ENCODE data around the gene MECP2. TPM values are rescaled to one million over a fixed set of nuclear protein-coding genes. Genes with fewer than 3 reads are reported as not detected.

Gene MECP2
- total RNA-seq, 1 donor from 2014 or later, result 58.8 TPM

DNA sequence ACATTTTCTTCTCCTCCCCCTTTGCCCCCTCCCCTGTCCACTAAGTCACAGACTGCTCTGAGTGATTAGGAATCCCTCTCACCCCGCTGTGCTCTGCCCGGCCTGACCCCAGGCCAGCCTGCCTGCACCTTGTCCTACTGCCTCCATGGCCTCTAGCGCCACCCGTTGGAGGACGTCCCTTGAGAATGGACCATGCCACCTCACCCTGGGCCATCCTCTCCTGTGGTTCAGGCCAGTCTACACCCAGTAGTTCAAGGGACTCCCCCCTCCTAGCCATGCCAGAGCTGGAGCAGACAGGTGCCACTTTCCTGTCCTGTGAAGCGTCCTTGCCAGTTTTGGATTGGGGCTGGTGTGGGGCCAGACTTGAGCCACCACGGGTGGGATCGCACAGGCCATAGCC lies 68.1 kb downstream of the MECP2 start:
- intact Hi-C loops (cut with micrococcal nuclease), result no loop called here
- H3K27ac Mint-ChIP-seq, result no peak overlapping the region
- no peaks in the 10 kb centered on the region for H3K9me3 Mint-ChIP-seq
- H3K4me3 Mint-ChIP-seq, result no peak overlapping the region
- peaks cover 18% of the 10 kb centered on the region for H3K36me3 Mint-ChIP-seq (ENCODE audit: low read depth)
- no peaks in the 10 kb centered on the region for H3K27me3 Mint-ChIP-seq
- H3K4me1 Mint-ChIP-seq, result peaks cover 2% of the 10 kb centered on the region
- DNase-seq, result no peak

DNA sequence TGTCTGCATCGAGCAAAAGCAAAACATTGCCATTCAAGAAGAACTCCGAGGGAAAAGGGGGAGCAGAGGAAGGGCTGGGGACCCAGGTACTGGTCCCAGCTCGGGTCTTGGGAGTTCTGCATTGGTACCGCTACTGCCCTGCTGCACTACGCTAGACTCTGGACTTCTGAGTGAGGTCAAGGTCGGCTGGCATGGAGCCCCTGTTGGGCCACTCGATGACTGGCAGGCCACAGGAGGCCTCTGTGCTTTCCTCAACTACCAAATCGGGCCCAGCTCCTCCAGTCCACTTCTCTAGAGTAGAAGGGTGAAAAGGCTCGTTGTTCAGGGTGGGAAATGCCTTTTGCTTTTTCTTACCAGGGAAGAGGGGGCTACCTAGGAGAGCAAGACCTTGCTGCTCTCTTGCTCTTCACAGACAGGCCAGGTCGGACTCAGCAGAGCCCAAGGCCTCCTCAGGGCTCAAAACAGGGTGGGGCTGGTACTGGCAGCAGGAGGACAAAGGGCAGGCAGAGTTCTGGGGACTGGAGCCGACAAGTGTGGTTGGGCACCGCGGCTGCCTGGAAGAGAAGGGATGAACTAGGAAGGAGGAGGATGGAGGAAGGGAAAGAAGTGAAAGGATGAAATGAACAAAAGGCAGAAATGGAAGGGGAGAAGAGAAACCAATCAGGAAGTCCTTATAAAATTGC lies 68.9 kb downstream of the MECP2 start:
- H3K27ac Mint-ChIP-seq, result no peak overlapping the region
- H3K9me3 Mint-ChIP-seq, result no peaks in the 10 kb centered on the region
- intact Hi-C loops (cut with micrococcal nuclease), result no loop called here
- no peak for DNase-seq
- no peak overlapping the region for H3K4me3 Mint-ChIP-seq
- peaks cover 2% of the 10 kb centered on the region for H3K4me1 Mint-ChIP-seq
- peaks cover 18% of the 10 kb centered on the region for H3K36me3 Mint-ChIP-seq (ENCODE audit: low read depth)
- H3K27me3 Mint-ChIP-seq, result no peaks in the 10 kb centered on the region

DNA sequence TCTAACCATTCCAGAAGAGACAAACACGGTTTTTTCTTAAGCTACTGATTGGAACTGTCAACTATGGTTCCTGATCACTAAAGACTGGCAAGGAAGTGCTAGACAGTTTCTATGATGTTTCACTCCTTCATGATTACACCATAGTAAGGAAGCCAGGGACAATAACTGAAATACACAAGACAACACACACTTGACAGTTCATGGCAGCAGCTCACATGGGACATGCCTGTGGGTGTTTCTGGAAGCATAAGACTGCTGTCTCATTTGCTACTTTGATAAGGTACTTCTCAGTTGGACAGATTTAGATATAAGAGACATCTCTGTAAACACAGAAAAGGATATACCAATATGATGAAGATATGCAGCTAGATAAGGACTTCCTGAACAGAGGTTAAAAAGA lies 69.5 kb downstream of the MECP2 start:
- no peak overlapping the region for H3K4me3 Mint-ChIP-seq
- peaks cover 4% of the 10 kb centered on the region for H3K4me1 Mint-ChIP-seq
- H3K9me3 Mint-ChIP-seq, result no peaks in the 10 kb centered on the region
- DNase-seq, result no peak
- H3K27me3 Mint-ChIP-seq, result no peaks in the 10 kb centered on the region
- intact Hi-C loops (cut with micrococcal nuclease), result no loop called here
- no peak overlapping the region for H3K27ac Mint-ChIP-seq
- H3K36me3 Mint-ChIP-seq (ENCODE audit: low read depth), result peaks cover 18% of the 10 kb centered on the region

DNA sequence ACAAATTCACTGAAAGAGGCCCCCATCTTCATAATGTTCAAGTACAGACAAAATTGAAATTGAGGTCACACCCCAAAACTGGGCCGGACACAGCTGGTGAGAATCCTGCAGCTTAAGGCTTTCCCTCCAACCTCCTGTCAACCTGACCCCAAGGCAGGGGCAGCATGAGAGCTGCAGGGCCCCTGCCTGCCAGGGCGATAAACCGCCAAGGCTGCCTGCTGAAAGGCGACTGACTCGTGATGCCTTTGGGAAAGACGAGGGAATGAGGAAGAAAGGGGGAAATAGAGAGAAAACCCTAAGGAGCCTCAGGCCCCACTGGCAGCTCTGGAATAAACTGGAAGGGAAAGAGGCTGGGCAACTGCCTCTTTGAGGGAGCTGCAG lies 70.5 kb downstream of the MECP2 start:
- DNase-seq, result no peak
- no peak overlapping the region for H3K4me3 Mint-ChIP-seq
- peaks cover 4% of the 10 kb centered on the region for H3K4me1 Mint-ChIP-seq
- H3K9me3 Mint-ChIP-seq, result no peaks in the 10 kb centered on the region
- intact Hi-C loops (cut with micrococcal nuclease), result no loop called here
- no peaks in the 10 kb centered on the region for H3K27me3 Mint-ChIP-seq
- peaks cover 18% of the 10 kb centered on the region for H3K36me3 Mint-ChIP-seq (ENCODE audit: low read depth)
- H3K27ac Mint-ChIP-seq, result no peak overlapping the region

DNA sequence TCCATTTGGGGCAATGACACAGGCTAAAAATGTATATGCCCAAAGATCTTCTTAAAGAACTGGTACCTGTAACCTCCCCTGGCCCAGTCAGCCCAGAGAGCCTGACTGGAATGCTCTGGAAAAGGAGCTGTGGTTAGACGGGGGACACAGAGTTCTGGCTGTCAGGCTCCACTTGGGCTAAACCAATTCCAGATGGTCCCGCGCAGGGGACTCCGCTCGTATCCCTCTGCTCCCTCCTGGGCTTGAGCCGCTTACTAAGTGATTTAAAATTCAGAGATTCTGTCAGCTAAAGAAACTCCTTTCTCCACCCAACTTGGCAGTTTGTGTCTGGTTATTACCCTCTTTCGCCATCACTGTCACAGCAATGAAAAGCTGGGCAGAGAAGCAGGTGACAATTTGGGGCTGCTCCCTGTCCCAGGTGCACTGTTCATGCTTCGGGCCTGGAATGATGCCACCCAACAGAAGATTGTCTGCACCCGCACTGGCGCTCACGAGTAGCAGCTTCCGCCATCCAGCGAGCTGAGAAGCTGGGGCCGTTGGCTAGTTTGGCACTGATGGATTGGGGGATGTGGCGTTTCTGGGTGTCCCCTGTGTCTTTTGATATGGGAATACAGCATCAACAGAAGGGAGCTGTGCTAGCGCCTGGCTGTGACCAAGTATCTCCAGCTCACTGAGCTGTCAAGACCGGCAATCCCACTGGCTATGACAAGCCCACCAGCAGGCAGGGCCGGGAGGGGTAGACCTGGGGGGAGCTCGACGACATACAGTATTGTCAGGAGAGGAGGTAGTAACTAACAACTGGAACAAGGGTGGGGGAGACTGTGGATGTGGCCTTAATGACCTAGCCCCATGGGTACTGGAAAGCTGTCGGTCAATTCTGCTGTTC lies 71.1 kb downstream of the MECP2 start:
- no peaks in the 10 kb centered on the region for H3K27me3 Mint-ChIP-seq
- H3K4me1 Mint-ChIP-seq, result peaks cover 4% of the 10 kb centered on the region
- no peak for DNase-seq
- intact Hi-C loops (cut with micrococcal nuclease), result no loop called here
- no peaks in the 10 kb centered on the region for H3K9me3 Mint-ChIP-seq
- H3K36me3 Mint-ChIP-seq (ENCODE audit: low read depth), result peaks cover 13% of the 10 kb centered on the region
- no peak overlapping the region for H3K4me3 Mint-ChIP-seq
- no peak overlapping the region for H3K27ac Mint-ChIP-seq

DNA sequence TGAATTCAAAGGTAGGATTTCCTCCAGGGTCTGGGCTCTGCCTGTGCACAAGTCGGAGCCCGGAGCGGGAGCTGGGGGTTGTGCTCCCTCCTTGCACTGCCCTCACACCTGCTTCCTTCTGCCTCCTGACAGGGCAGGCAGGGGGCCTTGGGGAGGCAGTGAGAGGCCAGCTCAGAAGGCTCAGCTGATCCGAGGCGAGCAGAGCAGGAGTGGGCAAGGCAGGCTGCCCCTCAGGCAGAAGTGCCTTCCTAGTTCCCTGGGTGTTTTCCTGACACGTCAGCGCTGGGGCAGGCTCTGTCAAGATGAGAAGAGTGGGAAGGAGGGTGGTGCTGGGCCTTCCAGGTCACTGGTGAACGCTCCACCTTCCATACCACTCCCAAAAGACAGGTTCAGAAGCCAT lies 72.3 kb downstream of the MECP2 start:
- Mint-ChIP-seq H3K27me3 (no peaks in the 10 kb centered on the region), H3K36me3 (ENCODE audit: low read depth) (peaks cover 10% of the 10 kb centered on the region), H3K27ac (no peak overlapping the region), H3K9me3 (no peaks in the 10 kb centered on the region), H3K4me1 (peaks cover 9% of the 10 kb centered on the region), H3K4me3 (no peak overlapping the region)
- intact Hi-C loops (cut with micrococcal nuclease), result no loop called here
- DNase-seq, result no peak

DNA sequence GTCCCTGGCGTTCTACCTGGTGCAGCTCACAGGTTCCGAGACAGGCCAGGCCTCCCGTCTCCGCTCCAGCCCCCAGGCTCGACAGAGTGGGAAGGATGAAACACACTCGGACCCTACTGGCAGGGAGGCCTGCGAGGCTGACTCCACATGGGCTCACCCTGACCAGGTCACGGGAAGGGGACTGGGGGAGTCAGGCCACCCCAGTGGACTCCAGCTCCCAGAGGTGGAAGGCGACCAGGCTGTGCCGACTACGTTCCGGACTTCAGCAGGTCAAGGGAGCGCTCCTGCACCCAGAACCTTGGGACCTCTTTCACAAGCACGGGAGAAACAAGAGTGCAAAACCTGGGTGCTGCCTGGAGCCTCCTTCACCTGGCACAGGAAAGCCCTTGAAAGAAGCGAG lies 73.2 kb downstream of the MECP2 start:
- intact Hi-C loops (cut with micrococcal nuclease), result no loop called here
- Mint-ChIP-seq H3K4me3 (no peak overlapping the region), H3K27me3 (no peaks in the 10 kb centered on the region), H3K27ac (no peak overlapping the region), H3K4me1 (peaks cover 9% of the 10 kb centered on the region), H3K36me3 (ENCODE audit: low read depth) (peaks cover 8% of the 10 kb centered on the region), H3K9me3 (no peaks in the 10 kb centered on the region)
- no peak for DNase-seq

DNA sequence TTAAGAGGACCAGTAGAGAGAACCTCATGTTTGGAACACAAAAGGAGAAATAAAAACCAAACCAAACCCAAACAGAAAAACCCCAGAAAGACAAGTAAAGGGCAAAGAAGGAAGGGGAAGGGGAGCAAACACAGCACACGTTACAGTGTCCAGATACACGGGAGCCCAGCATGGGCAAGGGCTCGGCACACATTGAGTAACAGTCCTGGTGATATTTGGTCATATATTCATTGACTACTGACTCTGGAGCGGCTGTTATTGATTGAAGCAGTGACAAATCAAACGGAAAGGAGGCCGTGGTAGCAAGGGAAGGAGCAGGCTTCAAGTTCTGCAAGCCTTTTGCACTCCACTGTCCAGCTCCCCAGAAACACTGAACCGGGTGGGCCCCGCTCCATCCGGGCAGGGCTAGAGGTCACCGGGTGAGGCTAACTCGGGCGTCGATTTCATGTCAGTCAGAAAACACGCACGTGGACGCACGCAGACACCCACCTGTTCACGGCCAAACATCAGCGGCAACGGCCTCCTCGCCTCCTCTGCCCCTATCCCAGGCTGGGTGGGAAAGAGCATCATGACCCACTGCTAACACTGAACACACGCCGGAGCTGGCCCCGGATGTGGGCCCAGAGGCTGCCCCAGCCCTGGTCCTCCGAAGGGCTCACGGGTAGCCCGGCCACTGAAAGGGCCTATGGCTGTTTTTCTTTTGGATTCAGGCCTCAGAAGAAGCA lies 74.1 kb downstream of the MECP2 start:
- no peak for DNase-seq
- H3K27ac Mint-ChIP-seq, result peak overlapping the region; percentile 62
- H3K27me3 Mint-ChIP-seq, result no peaks in the 10 kb centered on the region
- no peak overlapping the region for H3K4me3 Mint-ChIP-seq
- peaks cover 9% of the 10 kb centered on the region for H3K4me1 Mint-ChIP-seq
- H3K9me3 Mint-ChIP-seq, result no peaks in the 10 kb centered on the region
- peaks cover 11% of the 10 kb centered on the region for H3K36me3 Mint-ChIP-seq (ENCODE audit: low read depth)
- intact Hi-C loops (cut with micrococcal nuclease), result no loop called here

DNA sequence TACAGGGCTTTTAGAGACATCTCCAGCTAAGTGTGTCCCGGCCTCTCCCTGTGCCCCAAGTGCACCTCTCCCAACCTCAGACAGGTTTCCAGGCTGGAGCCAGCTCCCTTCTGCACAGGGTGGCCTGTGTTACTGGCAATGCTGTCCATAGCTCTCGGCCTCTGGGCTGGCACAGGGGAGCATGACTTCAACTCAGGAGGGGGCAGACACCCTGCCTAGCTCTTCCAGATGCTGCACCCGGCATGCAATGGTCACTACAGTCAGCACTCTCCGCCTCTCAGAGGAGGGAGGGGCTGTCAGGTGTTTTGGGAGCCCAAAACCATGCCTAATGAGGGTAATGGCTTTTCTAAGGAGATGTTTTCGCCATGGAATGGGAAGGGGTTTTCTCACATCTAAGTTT lies 75.4 kb downstream of the MECP2 start:
- peaks cover 8% of the 10 kb centered on the region for H3K4me1 Mint-ChIP-seq
- H3K4me3 Mint-ChIP-seq, result no peak overlapping the region
- H3K36me3 Mint-ChIP-seq (ENCODE audit: low read depth), result peaks cover 13% of the 10 kb centered on the region
- no peaks in the 10 kb centered on the region for H3K27me3 Mint-ChIP-seq
- DNase-seq, result no peak
- H3K9me3 Mint-ChIP-seq, result no peaks in the 10 kb centered on the region
- intact Hi-C loops (cut with micrococcal nuclease), result no loop called here
- no peak overlapping the region for H3K27ac Mint-ChIP-seq

DNA sequence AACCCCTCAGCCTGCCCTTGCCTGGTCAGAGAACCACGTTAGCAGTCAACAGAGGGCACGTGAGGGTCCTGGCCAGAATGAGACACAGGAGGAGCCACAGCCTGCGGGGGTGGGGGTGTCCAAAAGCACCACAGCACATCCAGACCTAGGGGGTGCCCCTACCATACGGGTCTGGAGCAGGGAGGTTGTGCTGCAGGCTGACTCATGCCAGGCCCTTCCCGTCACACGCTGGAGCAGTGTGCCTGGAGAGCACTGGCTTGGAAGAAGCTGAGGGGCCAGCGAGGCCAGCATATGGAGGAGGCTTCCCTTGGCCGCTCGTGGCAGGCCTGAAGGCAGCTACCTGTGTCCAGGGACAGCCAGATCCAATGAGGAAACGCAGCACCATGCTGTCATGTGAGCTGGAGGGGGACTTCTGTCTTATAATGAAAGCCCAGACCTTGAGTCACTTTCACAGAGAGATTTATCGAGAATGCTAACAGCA lies 76.3 kb downstream of the MECP2 start:
- H3K4me1 Mint-ChIP-seq, result peaks cover 8% of the 10 kb centered on the region
- H3K36me3 Mint-ChIP-seq (ENCODE audit: low read depth), result peaks cover 13% of the 10 kb centered on the region
- no peaks in the 10 kb centered on the region for H3K9me3 Mint-ChIP-seq
- H3K4me3 Mint-ChIP-seq, result peak overlapping the region; percentile 92
- H3K27me3 Mint-ChIP-seq, result no peaks in the 10 kb centered on the region
- H3K27ac Mint-ChIP-seq, result peak overlapping the region; percentile 76
- DNase-seq, result peak; percentile 57
- intact Hi-C loops (cut with micrococcal nuclease), result loop anchor here (2.0 kb wide), 2 partner anchors 20 to 50 kb away; partner anchors contain the start of gene HCFC1

DNA sequence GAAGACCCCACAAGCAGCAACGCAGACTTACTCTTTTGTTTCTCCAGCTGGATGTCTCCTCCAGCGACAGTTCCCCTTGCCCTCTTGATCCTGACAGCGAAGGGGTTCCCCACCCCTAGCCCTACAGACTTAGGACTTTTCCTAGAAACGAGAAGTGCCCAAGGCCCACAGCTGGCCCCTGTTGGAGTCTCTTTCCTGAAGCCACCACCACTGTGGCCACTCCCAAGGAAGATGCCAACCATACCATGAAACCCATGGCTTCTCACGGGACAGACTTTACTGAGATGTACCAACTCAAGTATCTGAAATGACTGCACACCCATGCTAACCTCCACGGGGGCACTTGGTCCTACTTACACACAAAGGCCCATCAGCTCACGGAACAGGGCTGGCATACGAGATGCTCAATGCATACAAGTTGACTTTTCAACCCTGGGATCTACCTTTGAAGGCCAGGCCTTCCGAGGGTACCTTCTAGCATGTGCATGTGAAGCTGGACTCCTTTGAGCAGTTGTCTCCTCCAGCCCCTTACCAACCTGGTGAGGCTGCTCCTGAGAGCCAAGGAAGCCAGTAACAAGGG lies 76.9 kb downstream of the MECP2 start:
- peaks cover 11% of the 10 kb centered on the region for H3K4me1 Mint-ChIP-seq
- H3K27ac Mint-ChIP-seq, result peak overlapping the region; percentile 94
- no peaks in the 10 kb centered on the region for H3K9me3 Mint-ChIP-seq

DNA sequence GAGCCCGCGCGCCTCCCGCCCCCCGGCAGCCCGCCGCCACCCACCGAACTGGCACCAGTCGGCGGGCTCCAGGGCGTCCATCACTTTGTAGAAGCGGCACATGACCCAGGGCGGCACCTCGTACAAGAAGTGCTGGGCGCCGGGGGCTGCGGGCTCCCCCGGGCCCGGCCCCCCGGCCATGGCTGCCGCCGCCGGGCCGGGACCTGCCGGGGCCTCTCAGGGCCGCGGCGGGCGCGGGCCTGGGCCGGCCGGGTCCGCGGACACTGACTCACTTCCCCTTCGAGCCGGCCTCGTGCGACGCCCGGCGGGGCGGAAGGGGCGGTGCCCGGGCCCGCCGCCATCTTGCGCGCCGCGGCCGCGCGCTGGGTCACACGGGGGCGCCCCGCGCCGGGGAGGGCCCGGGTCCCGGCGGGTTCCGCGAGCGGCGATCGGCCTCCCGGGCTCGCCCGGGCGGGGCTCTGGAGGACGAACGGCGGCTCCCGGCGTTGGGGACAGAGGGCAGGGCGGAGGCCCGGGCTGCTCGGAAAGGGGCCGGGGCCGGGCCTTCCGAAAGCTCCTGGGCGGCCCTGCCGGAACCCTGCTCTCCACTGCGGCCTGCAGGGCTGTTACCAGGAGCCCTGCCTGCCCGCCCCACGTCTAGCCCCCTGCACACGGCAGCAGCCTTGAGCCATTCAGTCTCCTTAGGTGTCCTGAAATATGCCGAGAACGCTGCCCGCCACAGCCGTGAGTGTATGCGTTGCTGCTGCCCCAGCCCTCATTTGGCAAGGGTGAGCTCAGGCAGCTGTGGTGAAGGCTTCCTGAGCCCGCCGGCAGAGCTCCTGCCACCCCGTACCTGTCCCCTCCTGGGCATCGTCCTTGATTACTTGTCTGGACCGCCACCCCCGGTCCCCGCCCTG lies 77.6 kb downstream of the MECP2 start, which contains the start of gene IRAK1:
TSS of gene IRAK1 (minus strand) at position 270 of the 896 bp plus-strand sequence. CDS start at position 180, 90 bp downstream.
- intact Hi-C loops (cut with micrococcal nuclease), result loop anchor here (2.0 kb wide), 2 partner anchors 21 to 49 kb away; partner anchors contain the start of gene HCFC1
- Mint-ChIP-seq H3K9me3 (no peaks in the 10 kb centered on the region), H3K4me1 (peaks cover 11% of the 10 kb centered on the region)

More for the DNA sequence above, 76.9 kb downstream of the MECP2 start:
- peaks cover 17% of the 10 kb centered on the region for H3K36me3 Mint-ChIP-seq (ENCODE audit: low read depth)
- no peaks in the 10 kb centered on the region for H3K27me3 Mint-ChIP-seq
- intact Hi-C loops (cut with micrococcal nuclease), result loop anchor here (2.0 kb wide), 2 partner anchors 20 to 50 kb away; partner anchors contain the start of gene HCFC1
- peak overlapping the region; percentile 92 for H3K4me3 Mint-ChIP-seq
- DNase-seq, result no peak

More for the DNA sequence above, 77.6 kb downstream of the MECP2 start, which contains the start of gene IRAK1:
- Mint-ChIP-seq H3K4me3 (peak within 1 kb of the TSS; percentile 92), H3K27ac (peak within 1 kb of the TSS; percentile 94), H3K27me3 (no peaks in the 10 kb centered on the region), H3K36me3 (ENCODE audit: low read depth) (peaks cover 18% of the 10 kb centered on the region)
- peak; percentile 90 for DNase-seq

Data from activated CD4-positive, alpha-beta T cell treated with anti-CD3 and anti-CD28 coated beads, Interleukin-2, amount 10 ng/mL, durations not matched to agents 24 days and 14 days (primary cell).